NCI-H1436 treated with DMSO at 0.1 percent for 48 hours (cell line): Measurements from ENCODE around the gene IFNG.

ENCODE experiments used
- DNase-seq: peaks from one replicate; lab custom pipeline; 2025; lab: John Stamatoyannopoulos, UW

Gene IFNG

GRCh38 chr12:68166317-68166831, 6.8 kb upstream of the IFNG start:
- DNase-seq: no peak

GRCh38 chr12:68163560-68164081, 4.1 kb upstream of the IFNG start:
- no peak for DNase-seq

- no peak for DNase-seq
Measured at GRCh38 chr12:68162374-68162773, 2.8 kb upstream of the IFNG start.

- no peak for DNase-seq
Measured at GRCh38 chr12:68158432-68158831, 1.1 kb downstream of the IFNG start.

GRCh38 chr12:68157380-68157779, 2.2 kb downstream of the IFNG start:
- no peak for DNase-seq

GRCh38 chr12:68156636-68157035, 2.9 kb downstream of the IFNG start:
- DNase-seq: no peak

- no peak for DNase-seq
Measured at GRCh38 chr12:68154779-68155178, 4.8 kb downstream of the IFNG start.

- no peak for DNase-seq
Measured at GRCh38 chr12:68148261-68148951, 11.1 kb downstream of the IFNG start.

GRCh38 chr12:68140556-68140955, 19.0 kb downstream of the IFNG start:
- DNase-seq: no peak

- DNase-seq: no peak
Measured at GRCh38 chr12:68139941-68140340, 19.6 kb downstream of the IFNG start.

GRCh38 chr12:68139001-68139400, 20.5 kb downstream of the IFNG start:
- DNase-seq: no peak

- DNase-seq: no peak
Measured at GRCh38 chr12:68138480-68138879, 21.1 kb downstream of the IFNG start.

- DNase-seq: no peak
Measured at GRCh38 chr12:68137335-68137830, 22.2 kb downstream of the IFNG start.

GRCh38 chr12:68135520-68135919, 24.0 kb downstream of the IFNG start:
- DNase-seq: no peak

GRCh38 chr12:68131867-68132414, 27.6 kb downstream of the IFNG start:
- no peak for DNase-seq

- DNase-seq: no peak
Measured at GRCh38 chr12:68129979-68130378, 29.6 kb downstream of the IFNG start.

- no peak for DNase-seq
Measured at GRCh38 chr12:68122236-68122920, 37.2 kb downstream of the IFNG start.

- no peak for DNase-seq
Measured at GRCh38 chr12:68121143-68121542, 38.4 kb downstream of the IFNG start.

- no peak for DNase-seq
Measured at GRCh38 chr12:68119724-68120211, 39.8 kb downstream of the IFNG start.

- no peak for DNase-seq
Measured at GRCh38 chr12:68119250-68119649, 40.3 kb downstream of the IFNG start.

- DNase-seq: no peak
Measured at GRCh38 chr12:68118096-68118755, 41.3 kb downstream of the IFNG start.

- no peak for DNase-seq
Measured at GRCh38 chr12:68117661-68118060, 41.9 kb downstream of the IFNG start.
